GM19099 (cell line): ENCODE results near the gene NDUFC1.

Experiments used
- POLR2A ChIP-seq: IDR thresholded peaks from 3 replicates; pipeline ENCODE4 v1.6.1; 2011; ENCODE audit warnings: low read depth; ENCODE audit not compliant: insufficient read length; ENCODE audit errors: extremely low read depth

Gene NDUFC1

GRCh38 chr4:139301113-139301820, 1.0 kb downstream of the NDUFC1 start, which contains the start of gene NAA15:
NAA15 (plus strand) TSS chr4:139301505; CDS start chr4:139301778, 273 bp downstream.
- TF ChIP-seq POLR2A, result peak; percentile 62

- no peak for TF ChIP-seq POLR2A
Observed at GRCh38 chr4:139300431-139301112, 1.7 kb downstream of the NDUFC1 start.

DNA sequence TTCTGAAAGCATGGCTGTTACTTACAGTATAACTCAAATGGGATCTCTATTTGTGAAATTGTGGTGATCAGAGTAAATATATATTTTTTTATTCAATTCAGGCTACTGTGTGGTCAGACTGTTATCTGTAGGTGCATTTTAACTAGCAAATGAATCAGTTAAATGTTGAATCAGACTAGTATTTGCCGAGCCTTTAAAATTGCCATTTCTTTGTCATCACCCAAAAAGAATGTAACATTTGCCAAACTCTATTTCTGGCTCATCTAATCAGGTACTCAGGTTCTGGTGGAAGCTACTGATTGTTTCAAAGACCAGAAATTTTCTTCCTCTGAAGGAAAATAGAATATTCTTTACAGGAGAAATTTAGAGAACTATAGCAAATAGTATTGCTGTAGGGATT, 2.7 kb downstream of the NDUFC1 start:
- no peak for TF ChIP-seq POLR2A

- no peak for TF ChIP-seq POLR2A
Observed at GRCh38 chr4:139297001-139297410, 5.3 kb downstream of the NDUFC1 start.

DNA sequence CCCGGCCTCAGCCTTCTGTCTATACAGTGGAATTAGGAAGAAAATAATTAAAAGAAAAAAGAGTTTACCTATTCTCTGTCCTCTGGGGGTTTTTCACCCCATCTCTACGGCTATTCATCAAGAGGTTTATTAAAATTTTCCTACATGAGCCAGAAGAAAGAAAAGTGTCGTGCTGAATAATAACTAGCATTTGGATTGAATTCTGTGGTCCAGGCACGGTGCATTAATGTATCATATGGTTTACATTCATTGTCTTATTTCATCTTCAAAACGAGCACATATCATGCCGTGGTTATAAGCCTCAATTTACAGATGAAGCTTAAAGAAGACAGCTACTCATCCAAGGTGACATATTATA, 6.4 kb downstream of the NDUFC1 start:
- no peak for TF ChIP-seq POLR2A

- TF ChIP-seq POLR2A, result peak; percentile 84
Observed at GRCh38 chr4:139295206-139295941, 6.9 kb downstream of the NDUFC1 start.

GRCh38 chr4:139286186-139286698, 16.0 kb downstream of the NDUFC1 start:
- TF ChIP-seq POLR2A, result no peak

DNA sequence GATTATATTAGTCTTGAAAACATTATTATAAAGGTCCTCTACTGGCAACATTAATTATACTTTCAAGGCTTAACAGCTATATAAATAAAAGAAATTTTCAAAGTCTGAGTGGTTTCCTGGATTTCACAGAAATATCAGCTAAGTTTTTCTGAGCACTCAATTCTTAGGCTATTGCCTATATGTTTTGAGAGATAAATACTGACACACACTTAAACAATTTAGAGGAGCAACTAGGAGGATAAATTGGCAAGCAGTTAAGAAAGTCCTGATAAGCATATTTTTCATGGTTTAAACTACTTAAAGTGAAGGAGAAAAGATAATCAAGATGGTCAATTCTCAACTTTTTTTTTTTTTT, 19.6 kb downstream of the NDUFC1 start:
- TF ChIP-seq POLR2A, result no peak

GRCh38 chr4:139282065-139282720, 20.1 kb downstream of the NDUFC1 start:
- TF ChIP-seq POLR2A, result no peak

DNA sequence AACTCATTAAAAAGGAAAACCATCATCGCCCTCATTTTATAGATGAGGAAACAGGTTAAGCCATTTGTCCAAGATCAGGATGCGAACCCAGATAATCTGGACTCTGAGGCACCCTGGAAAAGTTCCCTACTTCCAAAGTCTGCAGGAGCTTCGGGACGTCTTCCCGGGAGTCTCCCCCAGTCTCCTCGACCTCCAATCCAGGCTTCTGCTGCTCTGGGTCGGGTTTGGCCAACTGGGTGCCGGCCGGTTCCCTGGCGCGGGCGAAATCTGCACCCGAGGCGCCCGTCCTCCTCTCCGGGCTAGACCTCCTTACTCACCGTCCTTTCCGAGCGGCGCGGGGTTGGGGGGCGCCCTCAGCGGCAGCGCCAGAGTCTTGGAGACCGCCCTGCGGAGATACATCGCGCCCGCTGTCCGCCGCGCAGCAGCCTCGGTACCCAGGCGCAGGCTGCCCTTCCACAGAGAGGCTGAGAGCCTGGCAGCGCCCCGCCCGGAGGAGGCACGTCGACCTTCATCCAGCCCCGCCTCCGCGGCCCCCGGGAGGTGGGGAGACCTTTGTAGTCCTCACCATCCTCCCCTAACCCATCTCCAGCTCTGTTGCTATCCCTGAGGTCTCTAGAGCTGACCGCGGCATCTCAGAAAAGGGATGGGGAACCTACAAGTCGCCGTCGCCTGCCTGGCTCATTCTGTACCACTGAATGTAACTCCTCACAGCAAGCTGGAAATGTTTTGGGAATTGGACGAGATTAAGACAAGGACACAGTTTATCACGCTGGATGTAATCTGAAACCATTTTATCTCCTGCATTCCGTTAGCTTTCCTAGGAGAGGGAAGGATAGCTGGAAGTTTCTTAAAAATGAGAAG, 22.3 kb downstream of the NDUFC1 start, which contains the start of gene MGARP:
TSS of gene MGARP (minus strand) at position 466 of the 861 bp plus-strand sequence. CDS start at position 399, 67 bp downstream.
- no peak for TF ChIP-seq POLR2A

DNA sequence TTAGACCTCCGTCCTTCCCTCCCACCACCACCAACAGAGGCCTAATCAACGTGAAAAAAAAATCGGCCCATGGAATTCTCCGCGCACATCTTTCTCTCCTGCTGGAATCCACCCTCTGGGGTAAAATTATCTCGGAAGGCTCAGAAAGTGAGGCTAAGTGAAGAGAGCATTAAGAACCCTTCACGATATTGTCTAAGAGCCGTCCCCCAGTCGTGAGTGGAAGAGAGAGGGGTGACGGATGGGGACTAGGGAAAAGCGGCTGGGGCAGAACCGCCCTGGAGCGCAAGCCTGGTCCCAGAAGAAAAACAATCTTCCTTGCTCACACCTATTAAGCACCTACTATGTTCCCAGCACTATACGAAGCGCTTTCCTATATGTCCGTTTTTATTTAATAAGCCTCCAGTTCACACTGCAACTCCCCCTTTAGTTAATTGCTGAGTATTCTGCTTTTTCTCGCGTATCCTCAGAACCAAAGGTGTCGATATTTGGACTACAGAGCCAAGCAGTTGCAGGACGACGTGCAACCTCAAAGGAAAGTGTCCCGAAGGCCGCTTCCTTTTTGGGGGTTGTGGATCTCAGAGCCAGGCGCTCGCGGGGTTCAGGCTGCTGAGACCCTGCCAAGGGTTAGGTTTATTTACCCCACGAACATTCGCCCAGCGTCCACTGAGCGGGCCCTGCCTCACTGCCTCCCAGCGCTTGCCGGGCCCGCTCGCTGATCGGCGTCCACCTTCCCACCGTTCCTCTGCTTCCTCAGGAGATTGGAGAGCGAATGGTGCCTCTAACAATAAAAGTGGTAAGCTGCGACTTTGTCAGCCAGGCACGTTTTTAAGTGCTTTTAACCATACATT, 23.1 kb downstream of the NDUFC1 start:
- no peak for TF ChIP-seq POLR2A

DNA sequence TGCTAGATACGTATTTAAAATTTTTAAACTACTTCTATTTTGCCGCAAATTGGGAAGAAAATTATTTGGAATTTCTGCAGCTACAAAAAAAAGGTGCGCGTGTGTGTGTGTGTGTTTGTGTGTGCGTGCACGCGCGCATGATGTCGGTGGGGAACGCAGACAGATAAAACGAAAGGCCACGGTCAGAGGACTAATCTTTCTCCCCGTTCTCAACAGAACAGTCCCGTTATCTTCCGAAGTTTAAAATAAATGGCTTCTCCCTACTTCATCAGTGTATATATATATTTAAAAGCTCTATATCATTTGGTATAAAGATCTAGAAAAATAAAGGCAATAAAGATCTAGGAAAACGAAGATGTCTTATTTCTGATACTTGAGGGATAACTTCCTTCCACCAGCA, 23.8 kb downstream of the NDUFC1 start:
- TF ChIP-seq POLR2A, result no peak

DNA sequence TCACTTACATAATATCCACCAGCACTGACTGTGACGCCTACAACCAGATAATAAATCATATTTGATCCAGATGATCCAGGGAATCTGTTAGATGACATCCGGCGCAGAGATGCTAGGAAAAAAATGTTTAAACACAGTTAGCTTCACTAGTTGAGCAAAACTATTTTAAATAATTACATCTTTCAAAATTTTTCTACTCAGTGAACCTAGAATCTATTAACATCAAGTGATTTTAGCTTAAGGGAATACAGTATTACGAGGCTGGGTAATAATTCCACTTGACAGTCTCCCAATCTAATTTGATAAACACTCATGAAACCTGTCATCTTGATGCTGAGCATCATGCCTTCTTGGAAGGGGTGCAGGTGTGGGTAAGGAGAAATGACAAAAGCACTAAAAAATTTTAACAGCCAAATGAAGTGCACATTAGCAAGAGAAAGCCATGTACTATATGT, 27.0 kb downstream of the NDUFC1 start:
- no peak for TF ChIP-seq POLR2A

DNA sequence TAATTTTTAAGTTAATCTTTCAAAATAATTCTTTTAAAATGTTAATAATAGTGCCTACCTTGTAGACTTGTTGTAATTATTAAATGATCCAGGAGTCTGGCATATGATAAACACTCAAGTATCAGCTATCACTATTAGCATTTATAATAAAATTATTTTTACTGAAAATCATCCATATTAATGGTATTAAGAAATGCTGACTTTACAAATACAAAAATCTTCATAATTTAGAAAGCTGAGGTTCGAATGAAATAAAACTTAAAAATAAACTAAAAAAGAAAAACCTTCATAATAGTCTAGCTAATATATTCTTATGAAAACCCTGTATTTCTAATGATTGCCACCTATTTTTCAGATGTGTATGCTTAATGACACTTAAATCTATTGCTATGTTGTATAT, 27.5 kb downstream of the NDUFC1 start:
- no peak for TF ChIP-seq POLR2A

GRCh38 chr4:139273835-139274234, 28.4 kb downstream of the NDUFC1 start:
- TF ChIP-seq POLR2A, result no peak
